PFSK-1 (cell line): ENCODE measurements around the gene BLCAP.

Source experiments
- POLR2AphosphoS5 ChIP-seq: IDR thresholded peaks from 2 replicates; pipeline ENCODE4 v1.6.1; 2012; ENCODE audit warnings: low read depth, mild to moderate bottlenecking, control low read depth, low read length, moderate library complexity
- SIN3A ChIP-seq: IDR thresholded peaks from 2 replicates; pipeline ENCODE4 v1.6.1; 2012; ENCODE audit warnings: mild to moderate bottlenecking, low read length, moderate library complexity, borderline replicate concordance; ENCODE audit not compliant: insufficient read depth

DNA sequence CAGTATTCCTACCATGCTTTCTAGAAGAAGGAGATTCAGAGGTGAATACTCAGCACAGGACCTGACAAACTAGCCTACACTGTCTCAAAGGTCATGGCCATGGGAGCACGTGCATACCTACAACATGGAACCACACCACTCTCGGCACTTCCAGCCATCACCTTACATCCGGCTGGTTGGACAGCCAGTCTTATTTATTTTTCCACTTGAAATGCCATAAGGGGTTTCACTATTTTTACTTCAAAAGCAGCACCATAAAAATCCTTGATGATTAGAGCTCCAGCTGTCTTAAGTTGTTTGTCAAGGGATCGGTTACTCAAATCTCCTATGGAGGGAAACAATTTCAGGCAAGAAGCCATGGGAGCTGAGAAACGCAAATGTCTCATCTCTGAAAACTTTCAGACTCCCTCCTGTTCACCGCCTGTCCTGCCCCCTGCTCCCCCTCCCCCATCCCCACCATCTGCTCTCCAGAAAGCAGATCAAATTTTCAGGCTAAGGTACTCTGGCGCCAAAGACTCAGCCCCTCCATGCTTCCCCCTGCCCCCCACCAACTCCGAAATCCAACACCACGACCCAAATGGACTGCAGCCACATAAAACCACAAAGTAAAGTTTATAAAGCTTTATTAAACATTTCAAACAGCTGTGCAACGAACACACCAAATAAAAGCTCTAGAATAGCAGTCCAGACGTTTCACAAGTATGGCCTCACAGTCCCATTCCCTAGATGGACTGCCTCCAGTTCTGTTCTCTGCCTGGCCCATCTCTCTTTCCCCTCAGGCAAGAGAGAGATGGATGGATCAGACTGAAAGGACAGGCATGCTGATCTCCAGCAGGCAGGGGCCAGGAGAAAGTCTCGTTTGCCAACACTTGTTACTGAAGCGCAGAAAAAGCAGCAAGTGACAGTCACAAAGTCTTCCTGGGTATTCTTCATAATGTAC lies 10.6 kb downstream of the BLCAP start:
- TF ChIP-seq POLR2AphosphoS5: no peak
- no peak for TF ChIP-seq SIN3A
